IMR-90 (cell line): Measurements from ENCODE around the gene MYCBPAP. TPM values are rescaled to one million over a fixed set of nuclear protein-coding genes. Genes with fewer than 3 reads are reported as not detected.

Source experiments
- ATAC-seq: fragments of 200-7000 bp; cut with Tn5 transposase; 2 replicates; pipeline ENCODE4 v1.9.1; 2020; ENCODE audit warnings: low read depth, mild to moderate bottlenecking, moderate library complexity
- BruUV-seq: library from RNA; stranded (reverse); fragments of 400-500 nt; replicated peaks from 2 replicates; lab custom pipeline; 2021; lab: Mats Ljungman, UMichigan
- CTCF ChIA-PET: fragments of 300-600 bp; formaldehyde crosslinking; extraction: SDS; loops from one replicate; lab custom pipeline; 2021; ENCODE audit warnings: antibody characterized with exemption; lab: Yijun Ruan, JAX
- POLR2A ChIA-PET: fragments of 300-600 bp; sonication (Branson Sonifier 250); formaldehyde crosslinking; loops from one replicate; lab custom pipeline; 2022; ENCODE audit warnings: antibody characterized with exemption; ENCODE audit not compliant: unreplicated experiment; lab: Charles Lee
- DNase-seq: peaks from one replicate; pipeline ENCODE4 v3.0.0; 2013
- H2AFZ ChIP-seq: replicated peaks from 2 replicates; pipeline ENCODE3; 2013; ENCODE audit warnings: low read length, mild to moderate bottlenecking; ENCODE audit not compliant: poor library complexity
- H2AK5ac ChIP-seq: 2 replicates; pipeline ENCODE4 v1.6.1; 2013; ENCODE audit warnings: low read depth, low read length, inconsistent platforms
- H2AK9ac ChIP-seq: replicated peaks from 2 replicates; pipeline ENCODE3; 2013; ENCODE audit warnings: mild to moderate bottlenecking, low read depth, low read length, moderate library complexity; ENCODE audit not compliant: poor library complexity
- H2BK120ac ChIP-seq: 2 replicates; pipeline ENCODE4 v1.6.1; 2013; ENCODE audit warnings: low read depth, low read length, inconsistent platforms
- H2BK15ac ChIP-seq: 3 replicates; pipeline ENCODE4 v1.6.1; 2013; ENCODE audit warnings: low read depth, low read length, inconsistent platforms
- H2BK20ac ChIP-seq: 2 replicates; pipeline ENCODE4 v1.6.1; 2013; ENCODE audit warnings: low read depth, mild to moderate bottlenecking, inconsistent platforms, low read length, moderate library complexity
- H2BK5ac ChIP-seq: 2 replicates; pipeline ENCODE4 v1.6.1; 2013; ENCODE audit warnings: mild to moderate bottlenecking, low read depth, low read length, inconsistent platforms; ENCODE audit not compliant: poor library complexity, severe bottlenecking
- H3K14ac ChIP-seq: replicated peaks from 2 replicates; pipeline ENCODE4 v1.6.1; 2013; ENCODE audit warnings: low read depth, low read length, inconsistent platforms
- H3K18ac ChIP-seq: 2 replicates; pipeline ENCODE4 v1.6.1; 2013; ENCODE audit warnings: low read depth, low read length, control low read depth
- H3K23ac ChIP-seq: 2 replicates; pipeline ENCODE4 v1.6.1; 2013; ENCODE audit warnings: low read depth, low read length, inconsistent platforms
- H3K27ac ChIP-seq: 2 replicates; pipeline ENCODE4 v1.5.1; 2013; ENCODE audit warnings: mild to moderate bottlenecking, control low read depth, low read length; ENCODE audit not compliant: insufficient read depth
- H3K27me3 ChIP-seq: 2 replicates; pipeline ENCODE4 v1.6.1; 2013; ENCODE audit warnings: low read length; ENCODE audit not compliant: control insufficient read depth, insufficient read depth
- H3K36me3 ChIP-seq: 2 replicates; pipeline ENCODE4 v1.6.1; 2013; ENCODE audit warnings: low read length, mixed read lengths; ENCODE audit not compliant: control insufficient read depth, insufficient read depth
- H3K4ac ChIP-seq: 2 replicates; pipeline ENCODE4 v1.6.1; 2013; ENCODE audit warnings: low read depth, low read length, inconsistent platforms
- H3K4me1 ChIP-seq: 2 replicates; pipeline ENCODE4 v1.6.1; 2013; ENCODE audit warnings: low read length, mixed read lengths; ENCODE audit not compliant: control insufficient read depth, insufficient read depth
- H3K4me2 ChIP-seq: 2 replicates; pipeline ENCODE4 v1.6.1; 2013; ENCODE audit warnings: low read depth, mild to moderate bottlenecking, control low read depth, low read length, moderate library complexity
- H3K4me3 ChIP-seq: 2 replicates; pipeline ENCODE4 v1.5.1; 2013; ENCODE audit warnings: low read depth, mild to moderate bottlenecking, control low read depth, low read length, moderate library complexity; ENCODE audit not compliant: insufficient read depth
- H3K56ac ChIP-seq: 2 replicates; pipeline ENCODE4 v1.6.1; 2013; ENCODE audit warnings: low read length, inconsistent platforms; ENCODE audit not compliant: insufficient read depth; ENCODE audit errors: extremely low read depth
- H3K79me1 ChIP-seq, 2 experiments: 2 replicates each; pipeline ENCODE4 v1.6.1; 2013; ENCODE audit warnings: low read length in 2 of 2, inconsistent platforms in 1 of 2, low read depth in 1 of 2
- H3K9ac ChIP-seq: 2 replicates; pipeline ENCODE4 v1.6.1; 2013; ENCODE audit warnings: low read depth, low read length, control low read depth
- H3K9me1 ChIP-seq: 2 replicates; pipeline ENCODE4 v1.6.1; 2013; ENCODE audit warnings: low read length, inconsistent platforms; ENCODE audit not compliant: insufficient read depth
- H3K9me3 ChIP-seq: 2 replicates; pipeline ENCODE4 v1.6.1; 2013; ENCODE audit warnings: low read length; ENCODE audit not compliant: control insufficient read depth, insufficient read depth
- H4K20me1 ChIP-seq: 2 replicates; pipeline ENCODE4 v1.6.1; 2013; ENCODE audit warnings: low read length, inconsistent platforms; ENCODE audit not compliant: insufficient read depth
- H4K5ac ChIP-seq: 2 replicates; pipeline ENCODE4 v1.6.1; 2013; ENCODE audit warnings: mild to moderate bottlenecking, low read depth, low read length, control low read depth
- H4K8ac ChIP-seq, 2 experiments: 2 replicates each; pipeline ENCODE4 v1.6.1; 2013; ENCODE audit warnings: low read depth in 2 of 2, low read length in 2 of 2, control low read depth in 1 of 2, inconsistent platforms in 1 of 2
- H4K91ac ChIP-seq: 2 replicates; pipeline ENCODE4 v1.6.1; 2013; ENCODE audit warnings: low read depth, low read length, inconsistent platforms; ENCODE audit not compliant: insufficient read depth
- CTCF ChIP-seq: conservative IDR thresholded peaks from 2 replicates; pipeline ENCODE4 v1.5.1; 2012; ENCODE audit warnings: mild to moderate bottlenecking, low read depth, low read length, improper control_type of control experiment
- ELK1 ChIP-seq: fragments of 150-350 bp; IDR thresholded peaks from 2 replicates; pipeline ENCODE4 v1.6.1; 2016; ENCODE audit warnings: low read depth, mild to moderate bottlenecking, low read length, moderate library complexity, borderline replicate concordance
- FOS ChIP-seq: fragments of 150-350 bp; IDR thresholded peaks from 2 replicates; pipeline ENCODE4 v1.6.1; 2016; ENCODE audit warnings: low read depth, low read length
- MAFK ChIP-seq: IDR thresholded peaks from 2 replicates; pipeline ENCODE4 v1.6.1; 2012; ENCODE audit warnings: low read depth, low read length, improper control_type of control experiment
- MXI1 ChIP-seq: IDR thresholded peaks from 2 replicates; pipeline ENCODE4 v1.6.1; 2012; ENCODE audit warnings: low read depth, mild to moderate bottlenecking, low read length, moderate library complexity, borderline replicate concordance
- NFE2L2 ChIP-seq: fragments of 150-350 bp; IDR thresholded peaks from 2 replicates; pipeline ENCODE4 v1.6.1; 2016; ENCODE audit warnings: low read depth, mild to moderate bottlenecking, low read length
- POLR2A ChIP-seq: IDR thresholded peaks from 2 replicates; pipeline ENCODE4 v1.6.1; 2012; ENCODE audit warnings: mild to moderate bottlenecking, low read depth, low read length
- RCOR1 ChIP-seq: IDR thresholded peaks from 2 replicates; pipeline ENCODE4 v1.6.1; 2012; ENCODE audit warnings: mild to moderate bottlenecking, low read length, improper control_type of control experiment; ENCODE audit not compliant: insufficient replicate concordance
- SMC3 ChIP-seq: fragments of 150-350 bp; IDR thresholded peaks from 2 replicates; pipeline ENCODE4 v1.6.1; 2016; ENCODE audit warnings: low read depth, mild to moderate bottlenecking, antibody characterized with exemption, low read length, moderate library complexity
- USF2 ChIP-seq: fragments of 150-350 bp; IDR thresholded peaks from 2 replicates; pipeline ENCODE4 v1.6.1; 2017; ENCODE audit warnings: mild to moderate bottlenecking, antibody characterized with exemption, low read length, low read depth
- WGBS, 2 experiments: methylation state at CpG; one replicate each; pipeline versions ENCODE4 v1.1.5 to v1.1.7; 2013; ENCODE audit warnings: missing lambda C conversion rate in 2 of 2; ENCODE audit not compliant: insufficient read length in 1 of 2; ENCODE audit errors: extremely low coverage in 2 of 2; 5-methylcytosine and 5-hydroxymethylcytosine counted together
- dilution Hi-C: fragments of 300-500 bp; cut with HindIII; formaldehyde crosslinking; loops from one replicate; pipeline ENCODE4 v1.14.3; 2018; ENCODE audit warnings: low sequenced_read_pairs; ENCODE audit not compliant: unreplicated experiment
- in situ Hi-C: fragments of 300-500 bp; cut with MboI; formaldehyde crosslinking; loops from 3 replicates; pipeline ENCODE4 v1.14.3; 2019; ENCODE audit warnings: low sequenced_read_pairs, inconsistent platforms, mixed read lengths
- intact Hi-C: fragments of 100-400 bp; cut with micrococcal nuclease; formaldehyde crosslinking; loops from 2 replicates; pipeline ENCODE4 v1.10.0; 2022
- polyA plus RNA-seq, 3 experiments: library from polyadenylated mRNA; depleted of rRNA; stranded (reverse); fragments of >200 nt; gene quantifications; 2 replicates each; pipeline ENCODE4 v1.2.3, GENCODE V29; 2012; ENCODE audit warnings: low replicate concordance in 1 of 3
- total RNA-seq: library from RNA; depleted of rRNA; stranded (reverse); fragments of >200 nt; gene quantifications from 2 replicates; pipeline ENCODE4 v1.2.3, GENCODE V29; 2012

Gene MYCBPAP
- total and polyA plus RNA-seq, 2 of the 4 experiments (the other 2 are of a cell fraction), result 0.17 to 0.18 TPM

GRCh38 chr17:50518384-50519023 lies 10.3 kb downstream of the MYCBPAP start:
- Histone ChIP-seq H2BK15ac (no peak overlapping the region), H3K4me2 (no peak overlapping the region), H3K36me3 (no peaks in the 10 kb centered on the region), H4K91ac (no peak overlapping the region), H2BK120ac (no peak overlapping the region), H3K9me3 (no peaks in the 10 kb centered on the region), H3K56ac (no peak overlapping the region), H2BK20ac (no peak overlapping the region), H3K9me1 (no peaks in the 10 kb centered on the region), H3K23ac (no peak overlapping the region), H4K5ac (no peak overlapping the region), H3K9ac (no peak overlapping the region), H3K79me1 (no peaks in the 10 kb centered on the region), H3K27ac (no peak overlapping the region), H3K14ac (no peak overlapping the region), H4K20me1 (no peaks in the 10 kb centered on the region), H3K4me1 (peaks cover 2% of the 10 kb centered on the region), H3K4me3 (no peak overlapping the region), H2AK9ac (no peak overlapping the region), H3K4ac (no peak overlapping the region), H4K8ac (no peak overlapping the region), H3K27me3 (peaks cover 12% of the 10 kb centered on the region), H3K18ac (no peak overlapping the region), H2AK5ac (no peak overlapping the region), H2AFZ (no peak overlapping the region), H2BK5ac (no peak overlapping the region)
- TF ChIP-seq FOS (no peak), MAFK (no peak), USF2 (no peak), NFE2L2 (no peak), POLR2A (no peak), ELK1 (no peak), SMC3 (no peak), CTCF (no peak), MXI1 (no peak), RCOR1 (no peak)
- intact Hi-C loops, result no loop called here
- dilution Hi-C loops, result no loop called here
- POLR2A ChIA-PET, result no interaction called here
- BruUV-seq, result no TSS peak
- CTCF ChIA-PET, result no interaction called here
- DNase-seq (no peak), ATAC-seq (no peak)
- in situ Hi-C loops, result no loop called here
- 50% methylated on average over 2 of the region's 13 CpGs; no CpG with 5 or more reads in 1 of the 2 experiments for WGBS, 2 experiments
